Endodermal cell (in vitro differentiated cells): Measurements from ENCODE around the gene ST3GAL4. TPM values are rescaled to one million over a fixed set of nuclear protein-coding genes. Genes with fewer than 3 reads are reported as not detected.
A peak's percentile ranks its signal among the peaks of the same experiment; 100 is the strongest.

Experiments used
- DNase-seq: peaks from one replicate; pipeline ENCODE4 v3.0.0-alpha.2; 2017
- H3K27ac ChIP-seq: 2 replicates; pipeline ENCODE4 v1.5.1; 2013; ENCODE audit warnings: mild to moderate bottlenecking, low read depth, low read length, moderate library complexity
- H3K27me3 ChIP-seq: 2 replicates; pipeline ENCODE4 v1.6.1; 2013; ENCODE audit warnings: mild to moderate bottlenecking, low read length, moderate library complexity; ENCODE audit not compliant: insufficient read depth, control insufficient read depth, poor library complexity, severe bottlenecking
- H3K36me3 ChIP-seq: 2 replicates; pipeline ENCODE4 v1.7.0; 2013; ENCODE audit warnings: mild to moderate bottlenecking, low read length, moderate library complexity; ENCODE audit not compliant: control insufficient read depth, insufficient read depth
- H3K4me1 ChIP-seq: one replicate; pipeline ENCODE4 v1.7.0; 2013; ENCODE audit warnings: low read length; ENCODE audit not compliant: control insufficient read depth, insufficient read depth
- H3K4me3 ChIP-seq: 2 replicates; pipeline ENCODE4 v1.5.1; 2013; ENCODE audit warnings: mild to moderate bottlenecking, low read length, moderate library complexity
- H3K9ac ChIP-seq: 2 replicates; pipeline ENCODE4 v1.6.1; 2013; ENCODE audit warnings: mild to moderate bottlenecking, low read length, moderate library complexity; ENCODE audit not compliant: poor library complexity, severe bottlenecking; ENCODE audit errors: extremely low read depth
- H3K9me3 ChIP-seq: 2 replicates; pipeline ENCODE4 v1.6.1; 2013; ENCODE audit warnings: mild to moderate bottlenecking, low read length, moderate library complexity; ENCODE audit not compliant: control insufficient read depth
- H3K27ac Mint-ChIP-seq: 2 replicates; pipeline ENCODE4 v1.8.0; 2020; ENCODE audit warnings: mixed read lengths
- H3K27me3 Mint-ChIP-seq: 2 replicates; pipeline ENCODE4 v1.8.0; 2021; ENCODE audit warnings: mild to moderate bottlenecking, mixed read lengths; ENCODE audit not compliant: insufficient read depth
- H3K36me3 Mint-ChIP-seq: 2 replicates; pipeline ENCODE4 v1.8.0; 2020; ENCODE audit warnings: low read depth, mixed read lengths
- H3K4me1 Mint-ChIP-seq: 2 replicates; pipeline ENCODE4 v1.8.0; 2020; ENCODE audit warnings: mixed read lengths
- H3K4me3 Mint-ChIP-seq: 2 replicates; pipeline ENCODE4 v1.8.0; 2020; ENCODE audit warnings: mild to moderate bottlenecking, moderate library complexity, mixed read lengths
- H3K9me3 Mint-ChIP-seq: 2 replicates; pipeline ENCODE4 v1.8.0; 2020; ENCODE audit warnings: mild to moderate bottlenecking, mixed read lengths
- WGBS, 2 experiments: methylation state at CpG; one replicate each; pipeline versions ENCODE4 v1.1.5 to v1.1.7; 2013; ENCODE audit warnings: missing lambda C conversion rate in 2 of 2, mixed read lengths in 1 of 2; ENCODE audit not compliant: insufficient coverage in 1 of 2, insufficient read length in 1 of 2; 5-methylcytosine and 5-hydroxymethylcytosine counted together
- total RNA-seq, 2 donors: library from RNA; stranded (reverse); fragmentation: NEBNext Ultra II Directional in 1 of 2; extraction: Animal tissue kit (Norgen Biotek cat#: 25700) in 1 of 2; gene quantifications; 2 replicates in 1 of 2; 3 replicates in 1 of 2; pipeline ENCODE4 v1.2.1, GENCODE V29; 2021
- TF ChIP-seq, protein P1 (sequence below): fragments of 200-600 bp; sonication (generic); conservative IDR thresholded peaks from 2 replicates; pipeline ENCODE4 v1.5.0; 2021; ENCODE audit warnings: antibody characterized with exemption, mild to moderate bottlenecking

ST3GAL4 gene
- total RNA-seq, 2 donors from 2014 or later, result 16.5 to 21.5 TPM

DNA sequence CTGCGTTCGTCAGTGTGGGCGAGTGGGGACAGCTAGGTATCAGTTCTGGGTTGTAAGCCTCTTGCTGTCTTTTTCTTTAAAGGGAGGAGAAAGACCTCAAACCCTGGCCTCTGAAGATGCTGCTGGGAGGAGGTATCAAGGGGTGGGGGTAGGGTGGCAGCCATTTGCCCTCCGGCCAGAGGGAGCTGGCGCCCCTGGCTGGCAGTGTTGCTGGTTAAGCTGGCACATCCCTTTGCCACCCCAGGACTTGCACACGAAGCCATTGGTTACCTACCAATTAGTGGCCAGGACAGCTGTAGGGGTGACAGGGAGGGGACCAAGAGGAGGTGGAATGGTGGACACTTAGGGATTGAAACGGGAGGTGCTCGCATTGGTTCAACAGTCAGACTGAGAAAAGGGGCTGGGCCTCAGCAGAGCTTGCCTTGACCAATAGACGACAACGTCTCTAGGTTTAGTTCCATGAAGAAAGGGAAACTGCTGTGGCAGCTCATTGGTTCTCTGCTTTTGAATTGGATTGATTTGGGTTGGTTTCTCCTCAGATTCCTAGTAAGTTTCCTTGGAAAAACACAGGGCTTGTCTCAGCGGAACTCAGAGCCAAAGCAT, 77.9 kb downstream of the ST3GAL4 start:
- Histone ChIP-seq H3K27ac (no peak overlapping the region), H3K9ac (no peak overlapping the region), H3K9me3 (no peaks in the 10 kb centered on the region), H3K27me3 (no peaks in the 10 kb centered on the region), H3K4me3 (no peak overlapping the region), H3K4me1 (no peaks in the 10 kb centered on the region), H3K36me3 (no peaks in the 10 kb centered on the region)
- Mint-ChIP-seq H3K4me3 (no peak overlapping the region), H3K27ac (no peak overlapping the region), H3K36me3 (no peaks in the 10 kb centered on the region), H3K4me1 (peaks cover 12% of the 10 kb centered on the region), H3K9me3 (no peaks in the 10 kb centered on the region), H3K27me3 (peaks cover 2% of the 10 kb centered on the region)
- WGBS, 2 experiments, result 92 to 94% methylated on average over 4 to 11 of the region's 11 CpGs
- no peak for DNase-seq
- TF ChIP-seq, protein P1, sequence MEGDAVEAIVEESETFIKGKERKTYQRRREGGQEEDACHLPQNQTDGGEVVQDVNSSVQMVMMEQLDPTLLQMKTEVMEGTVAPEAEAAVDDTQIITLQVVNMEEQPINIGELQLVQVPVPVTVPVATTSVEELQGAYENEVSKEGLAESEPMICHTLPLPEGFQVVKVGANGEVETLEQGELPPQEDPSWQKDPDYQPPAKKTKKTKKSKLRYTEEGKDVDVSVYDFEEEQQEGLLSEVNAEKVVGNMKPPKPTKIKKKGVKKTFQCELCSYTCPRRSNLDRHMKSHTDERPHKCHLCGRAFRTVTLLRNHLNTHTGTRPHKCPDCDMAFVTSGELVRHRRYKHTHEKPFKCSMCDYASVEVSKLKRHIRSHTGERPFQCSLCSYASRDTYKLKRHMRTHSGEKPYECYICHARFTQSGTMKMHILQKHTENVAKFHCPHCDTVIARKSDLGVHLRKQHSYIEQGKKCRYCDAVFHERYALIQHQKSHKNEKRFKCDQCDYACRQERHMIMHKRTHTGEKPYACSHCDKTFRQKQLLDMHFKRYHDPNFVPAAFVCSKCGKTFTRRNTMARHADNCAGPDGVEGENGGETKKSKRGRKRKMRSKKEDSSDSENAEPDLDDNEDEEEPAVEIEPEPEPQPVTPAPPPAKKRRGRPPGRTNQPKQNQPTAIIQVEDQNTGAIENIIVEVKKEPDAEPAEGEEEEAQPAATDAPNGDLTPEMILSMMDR, result no peak

GRCh38 chr11:126433989-126434949, 78.8 kb downstream of the ST3GAL4 start:
- no peak overlapping the region for H3K4me3 ChIP-seq
- TF ChIP-seq, protein P1, result no peak
- 88 to 89% methylated on average over 3 to 16 of the region's 16 CpGs for WGBS, 2 experiments
- no peak overlapping the region for H3K9ac ChIP-seq
- no peak for DNase-seq
- Mint-ChIP-seq H3K27me3 (peaks cover 1% of the 10 kb centered on the region), H3K4me3 (no peak overlapping the region), H3K36me3 (no peaks in the 10 kb centered on the region), H3K27ac (peak overlapping the region; percentile 44), H3K9me3 (no peaks in the 10 kb centered on the region), H3K4me1 (peaks cover 12% of the 10 kb centered on the region)
- H3K27me3 ChIP-seq, result no peaks in the 10 kb centered on the region
- H3K4me1 ChIP-seq, result no peaks in the 10 kb centered on the region
- no peaks in the 10 kb centered on the region for H3K36me3 ChIP-seq
- no peak overlapping the region for H3K27ac ChIP-seq
- H3K9me3 ChIP-seq, result no peaks in the 10 kb centered on the region

DNA sequence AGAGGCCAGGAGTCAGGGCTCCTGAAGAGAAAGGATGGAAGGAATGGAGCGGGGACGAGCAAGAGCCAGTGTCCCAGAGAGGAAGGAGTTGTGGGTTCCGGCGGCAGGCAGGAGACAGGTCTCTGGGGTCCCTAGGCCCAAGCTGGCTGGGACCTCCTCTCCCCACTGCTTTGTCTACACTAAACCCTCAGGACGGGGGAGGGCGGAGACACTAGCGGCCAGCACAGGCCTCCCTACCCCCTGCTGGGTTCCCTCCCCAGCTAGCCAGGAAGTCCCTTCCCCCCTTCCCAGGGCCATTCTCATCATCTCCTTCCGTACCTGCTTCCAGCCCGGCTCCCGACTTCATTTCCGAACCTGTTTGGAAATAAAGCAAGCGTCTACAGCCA, 79.5 kb downstream of the ST3GAL4 start:
- H3K4me3 ChIP-seq, result no peak overlapping the region
- no peaks in the 10 kb centered on the region for H3K36me3 ChIP-seq
- H3K9me3 ChIP-seq, result no peaks in the 10 kb centered on the region
- no peaks in the 10 kb centered on the region for H3K9me3 Mint-ChIP-seq
- H3K27ac Mint-ChIP-seq, result peak overlapping the region; percentile 44
- peak; percentile 66 for DNase-seq
- H3K9ac ChIP-seq, result no peak overlapping the region
- H3K4me3 Mint-ChIP-seq, result no peak overlapping the region
- WGBS, 2 experiments, result 80 to 85% methylated on average over 3 to 12 of the region's 12 CpGs
- no peaks in the 10 kb centered on the region for H3K27me3 Mint-ChIP-seq
- H3K36me3 Mint-ChIP-seq, result no peaks in the 10 kb centered on the region
- no peaks in the 10 kb centered on the region for H3K4me1 ChIP-seq
- TF ChIP-seq, protein P1, result no peak
- no peaks in the 10 kb centered on the region for H3K27me3 ChIP-seq
- H3K4me1 Mint-ChIP-seq, result peaks cover 12% of the 10 kb centered on the region
- no peak overlapping the region for H3K27ac ChIP-seq
